ENCODE data around the gene PDK4.
"Not testable (repeated sequence)": the region's sequence is repeated elsewhere in the genome, so short reads cannot be mapped to it uniquely, and the experiment has no call there.

Gene PDK4

DNA sequence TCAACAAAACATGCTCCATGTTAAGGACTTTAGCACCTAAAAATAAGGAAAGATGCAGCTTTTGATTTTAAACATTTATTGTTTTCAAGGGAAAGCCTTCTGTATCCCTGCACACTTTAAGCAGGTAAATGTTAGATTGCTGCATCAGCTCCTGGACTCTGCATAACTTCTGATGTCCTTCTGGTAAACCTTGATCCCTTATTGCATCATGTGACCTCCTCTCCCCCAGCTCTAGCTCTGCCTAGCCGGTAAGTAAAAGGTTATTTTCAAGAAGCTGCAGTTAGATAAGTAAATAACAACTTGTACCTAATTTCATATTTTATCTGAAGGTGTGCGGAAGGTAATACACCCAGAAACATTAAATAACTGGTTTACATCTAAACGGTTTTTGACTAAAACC, 37.5 kb downstream of the PDK4 start:
- no peak for DNase-seq

DNA sequence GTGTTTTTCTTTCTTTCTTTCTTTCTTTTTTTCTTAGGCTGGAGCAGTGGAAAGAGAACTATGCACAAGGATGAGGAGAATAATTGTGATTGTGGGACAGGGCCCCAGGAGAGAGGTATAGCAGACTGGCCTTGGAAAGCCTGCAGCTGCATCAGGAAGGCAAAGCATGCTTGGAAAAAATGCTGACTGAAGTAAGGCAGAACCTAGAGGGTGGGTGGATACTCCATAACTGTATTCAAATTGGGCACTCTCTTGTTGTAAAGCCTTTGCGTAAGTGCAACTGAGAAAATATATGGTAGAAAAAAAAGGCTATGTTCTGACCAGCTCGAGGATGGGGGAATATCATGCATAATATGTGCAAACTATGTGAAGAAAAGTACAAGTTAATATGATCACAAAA, 39.5 kb downstream of the PDK4 start:
- DNase-seq = no peak

DNA sequence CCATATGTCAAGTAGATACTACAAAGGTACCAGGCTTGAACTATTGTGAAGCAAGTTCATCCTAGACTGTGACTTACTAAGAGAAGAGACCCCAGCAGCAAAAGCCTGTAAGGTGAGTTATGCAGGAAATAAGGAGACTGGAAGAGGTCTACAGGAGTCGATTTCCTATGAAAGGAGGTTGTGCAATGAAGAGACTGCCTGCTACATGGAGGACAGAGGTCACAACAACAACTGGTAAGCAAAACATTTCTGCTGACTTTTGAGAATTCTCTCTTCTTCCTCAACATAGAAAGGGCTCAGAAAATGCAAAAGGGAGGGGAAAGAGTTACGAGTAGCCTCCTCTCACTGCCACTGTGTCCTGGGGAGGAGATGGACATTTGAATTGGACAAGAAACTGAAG, 42.4 kb downstream of the PDK4 start:
- DNase-seq = no peak

DNA sequence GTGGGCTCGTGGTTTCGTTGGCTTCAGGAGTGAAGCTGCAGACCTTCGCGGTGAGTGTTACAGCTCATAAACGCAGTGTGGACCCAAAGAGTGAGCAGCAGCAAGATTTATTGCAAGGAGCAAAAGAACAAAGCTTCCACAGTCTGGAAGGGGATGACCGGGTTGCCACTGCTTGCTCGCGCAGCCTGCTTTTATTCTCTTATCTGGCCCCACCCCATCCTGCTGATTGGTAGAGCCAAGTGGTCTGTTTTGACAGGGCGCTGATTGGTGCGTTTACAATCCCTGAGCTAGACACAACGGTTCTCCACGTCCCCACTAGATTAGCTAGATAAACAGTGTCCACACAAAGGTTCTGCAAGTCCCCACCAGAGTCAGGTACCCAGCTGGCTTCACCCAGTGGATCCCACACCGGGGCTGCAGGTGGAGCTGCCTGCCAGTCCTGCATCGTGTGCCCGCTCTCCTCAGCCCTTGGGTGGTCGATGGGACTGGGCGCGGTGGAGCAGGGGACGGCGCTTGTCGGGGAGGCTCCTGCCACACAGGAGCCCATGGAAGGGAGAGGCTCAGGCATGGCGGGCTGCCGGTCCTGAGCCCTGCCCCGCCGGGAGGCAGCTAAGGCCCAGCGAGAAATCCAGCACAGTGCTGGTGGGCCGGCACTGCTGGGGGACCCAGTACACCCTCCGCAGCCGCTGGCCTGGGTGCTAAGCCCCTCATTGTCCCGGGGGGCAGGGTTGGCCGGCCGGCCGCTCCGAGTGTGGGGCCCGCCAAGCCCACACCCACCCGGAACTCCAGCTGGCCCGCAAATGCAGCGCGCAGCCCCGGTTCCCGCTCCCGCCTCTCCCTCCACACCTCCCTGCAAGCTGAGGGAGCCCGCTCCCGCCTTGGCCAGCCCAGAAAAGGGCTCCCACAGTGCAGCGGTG, 44.0 kb downstream of the PDK4 start:
- not testable (repeated sequence) for DNase-seq

DNA sequence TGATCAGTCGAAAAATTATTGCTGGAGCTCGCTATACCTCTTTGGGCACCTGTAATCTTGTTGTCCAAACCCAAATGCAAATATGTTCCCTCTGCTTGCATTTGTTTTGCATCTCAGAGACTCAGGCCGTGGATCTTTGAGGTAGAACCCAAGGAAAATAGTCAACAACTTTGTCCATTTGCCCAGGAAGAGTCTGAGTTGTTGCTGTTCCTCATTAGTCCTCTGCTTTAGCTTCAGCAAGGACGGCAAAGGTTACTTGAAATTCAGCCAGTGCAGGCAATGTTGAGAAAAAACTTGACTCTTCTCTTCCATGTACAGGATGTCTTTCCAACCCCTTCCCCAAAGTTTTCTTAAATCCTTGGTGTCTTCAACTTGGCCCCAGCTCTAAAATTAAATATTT, 45.8 kb downstream of the PDK4 start:
- no peak for DNase-seq

DNA sequence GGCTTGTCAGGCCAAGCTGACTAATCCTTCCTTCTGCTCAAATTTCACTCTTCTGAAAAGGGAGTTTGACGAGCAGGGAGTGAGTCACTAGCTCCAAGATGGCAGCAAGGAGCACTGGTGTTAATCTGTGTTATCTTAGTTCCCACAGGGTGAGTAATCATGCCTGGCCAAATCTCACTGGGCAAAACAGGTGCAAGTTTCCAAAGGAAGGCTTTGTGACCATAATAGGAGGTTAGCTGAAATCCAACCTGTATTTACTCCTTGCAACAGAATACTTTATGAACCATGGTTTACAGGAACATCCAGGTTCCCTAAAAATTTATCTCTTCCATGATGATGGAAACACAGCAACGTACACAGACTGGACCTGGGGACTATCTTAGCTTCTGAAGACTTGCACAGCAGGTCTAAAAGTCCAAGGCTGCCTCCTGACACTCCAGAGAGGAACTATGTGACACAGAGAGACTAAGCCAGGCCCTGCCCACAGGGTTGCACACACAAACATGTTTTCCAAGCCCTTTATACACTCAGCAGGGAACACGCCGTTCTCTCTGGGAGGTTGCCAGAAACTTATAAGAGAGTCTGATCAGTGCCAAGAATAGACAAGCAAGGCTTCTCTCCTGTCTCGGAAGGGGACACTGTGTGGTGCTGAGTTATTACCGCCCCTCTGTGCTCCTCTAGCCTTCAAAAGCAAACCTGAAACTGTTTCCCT, 46.3 kb downstream of the PDK4 start:
- no peak for DNase-seq

DNA sequence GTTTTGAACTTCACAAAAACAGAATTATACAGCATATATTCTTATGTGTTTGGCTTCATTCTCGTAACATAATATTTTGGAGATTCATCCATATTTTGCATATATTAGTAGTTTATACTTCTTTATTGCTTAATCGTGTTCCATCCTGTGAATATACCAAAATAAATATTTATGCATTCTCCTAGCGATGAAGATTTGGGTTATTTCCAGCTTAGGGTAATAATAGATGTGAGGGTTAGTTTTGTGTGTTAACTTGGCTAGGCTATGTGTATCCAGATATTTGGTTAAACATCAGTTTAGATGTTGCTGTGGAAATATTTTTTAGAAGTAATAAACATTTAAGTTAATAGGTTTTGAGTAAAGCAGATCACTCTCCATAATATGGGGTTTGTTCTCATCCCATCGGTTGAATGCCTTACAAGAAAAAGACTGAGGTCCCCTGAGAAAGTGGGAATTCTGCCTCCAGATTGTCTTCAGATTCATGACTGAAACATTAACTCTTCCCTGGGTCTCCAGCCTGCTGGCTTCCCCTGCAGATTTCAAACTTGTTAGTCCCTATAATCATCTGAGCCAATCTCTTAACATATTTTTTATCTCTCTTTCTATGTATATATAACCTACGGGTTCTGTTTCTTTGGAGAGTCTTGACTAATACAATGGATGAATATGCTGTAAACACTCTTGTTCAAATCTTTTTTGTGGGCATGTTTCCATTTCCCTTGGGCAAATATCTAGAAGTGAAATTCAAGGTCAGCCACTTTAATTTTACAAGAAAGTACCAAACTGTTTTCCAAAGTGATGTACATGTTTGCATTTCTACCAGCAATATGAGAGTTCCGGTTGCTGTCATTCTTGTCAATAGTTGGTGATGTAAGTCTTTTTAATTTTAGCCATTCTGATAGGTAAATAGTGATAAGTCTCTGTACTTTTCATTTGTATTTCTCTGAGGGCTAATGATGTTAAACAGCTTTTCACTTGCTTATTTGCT, 48.7 kb downstream of the PDK4 start:
- DNase-seq = no peak

DNA sequence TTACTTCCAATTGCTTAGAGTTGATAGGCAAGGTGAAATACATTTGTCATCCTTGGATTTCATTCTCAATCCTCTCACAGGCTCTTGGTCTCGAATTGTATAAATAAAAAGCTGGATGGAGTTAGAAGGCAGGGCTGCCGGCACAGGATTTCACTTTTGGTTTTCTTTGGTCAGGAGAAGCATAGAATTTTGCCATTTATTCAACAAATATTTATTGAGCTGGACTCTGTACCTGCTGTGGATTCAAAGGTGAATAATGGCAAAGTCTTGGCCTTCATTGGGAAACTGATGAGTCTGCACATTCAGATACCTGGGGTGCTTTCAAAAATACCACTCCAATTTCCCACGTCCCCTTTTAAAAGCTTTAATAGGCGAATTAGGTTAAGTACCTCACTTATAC, 49.7 kb downstream of the PDK4 start:
- DNase-seq = no peak

DNA sequence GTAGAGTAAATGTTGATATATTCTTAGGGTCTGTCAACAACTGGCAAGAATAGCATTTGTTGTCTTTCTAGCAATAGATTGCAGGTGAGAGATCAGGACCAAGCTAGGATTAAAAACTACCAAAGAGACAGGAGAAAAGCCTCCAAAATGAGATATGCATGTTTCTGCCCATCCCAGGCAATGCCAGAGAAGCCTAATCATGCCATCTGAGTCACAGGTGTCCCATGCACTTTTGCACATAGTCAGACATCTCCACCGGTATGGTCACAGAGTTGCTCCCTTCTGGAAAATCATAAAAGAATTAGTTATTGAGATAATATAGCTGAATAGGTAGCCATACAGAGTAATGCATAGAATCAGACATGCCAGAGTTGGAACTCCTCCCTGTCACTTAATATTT, 50.6 kb downstream of the PDK4 start:
- no peak for DNase-seq

DNA sequence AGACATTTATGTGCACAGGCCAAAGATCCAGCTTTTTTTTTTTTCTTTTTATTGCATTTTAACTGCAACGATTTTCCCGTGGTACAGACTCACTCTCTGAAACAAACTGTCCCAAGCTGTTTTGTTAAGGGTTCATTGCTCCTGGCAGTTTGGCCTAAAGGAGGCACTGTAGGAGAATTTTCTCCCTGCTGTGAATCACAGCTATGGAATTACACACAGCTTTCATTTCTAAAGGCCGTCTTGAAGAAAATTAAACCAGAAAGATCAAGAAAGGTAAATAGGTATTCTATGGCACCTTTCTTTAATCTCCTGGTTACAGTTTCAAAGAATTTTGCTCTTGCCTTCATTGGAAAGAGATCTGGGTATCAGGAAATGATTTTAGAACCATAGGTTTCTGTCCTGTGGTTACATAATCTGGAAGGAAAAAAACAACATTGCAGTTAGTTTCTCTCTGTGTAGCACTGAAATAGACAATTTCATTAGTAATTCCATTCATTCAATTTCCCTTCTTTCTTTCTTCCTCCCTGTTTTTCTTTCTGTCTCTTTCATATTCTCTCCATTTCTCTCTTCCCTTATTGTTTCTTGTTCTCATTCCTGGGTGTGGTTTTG, 51.2 kb downstream of the PDK4 start:
- DNase-seq = no peak

DNA sequence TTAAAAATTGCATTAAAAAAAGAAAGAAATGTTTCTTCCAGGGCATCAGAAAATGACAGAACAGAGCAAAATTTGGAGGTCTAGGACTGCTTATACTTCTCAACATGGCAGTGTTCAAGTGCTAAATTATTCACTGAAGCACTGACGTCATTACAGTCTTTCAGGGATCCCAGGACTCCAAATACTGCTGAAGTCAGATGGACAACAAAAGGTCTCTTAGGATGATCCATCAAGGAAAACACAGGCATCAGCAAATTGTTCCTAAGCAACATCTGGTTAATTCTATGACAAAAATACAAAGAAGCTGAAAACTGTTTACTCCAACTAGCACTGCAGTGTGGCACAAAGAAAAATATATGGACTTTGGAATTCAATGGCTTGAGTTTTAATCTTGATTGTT, 52.1 kb downstream of the PDK4 start:
- no peak for DNase-seq

DNA sequence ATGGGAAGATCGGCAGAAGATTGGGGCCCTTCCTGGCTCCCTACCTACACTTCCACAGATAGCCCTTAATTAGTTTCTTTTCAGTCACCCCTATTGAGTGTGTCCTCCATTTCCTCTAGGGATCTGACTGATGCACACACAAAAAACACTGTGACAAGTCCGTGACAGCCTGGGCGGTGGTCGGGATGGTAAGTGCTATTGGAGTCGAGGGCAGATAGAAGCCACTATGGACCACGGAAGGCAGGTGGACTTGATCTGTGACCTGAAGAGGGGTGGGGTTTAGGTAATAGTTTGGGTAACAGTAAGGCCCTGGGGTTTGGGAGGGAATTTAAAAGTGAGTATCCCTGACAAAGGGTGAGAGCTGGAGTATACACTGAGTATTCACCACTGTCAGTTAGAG, 53.0 kb downstream of the PDK4 start:
- DNase-seq = no peak

DNA sequence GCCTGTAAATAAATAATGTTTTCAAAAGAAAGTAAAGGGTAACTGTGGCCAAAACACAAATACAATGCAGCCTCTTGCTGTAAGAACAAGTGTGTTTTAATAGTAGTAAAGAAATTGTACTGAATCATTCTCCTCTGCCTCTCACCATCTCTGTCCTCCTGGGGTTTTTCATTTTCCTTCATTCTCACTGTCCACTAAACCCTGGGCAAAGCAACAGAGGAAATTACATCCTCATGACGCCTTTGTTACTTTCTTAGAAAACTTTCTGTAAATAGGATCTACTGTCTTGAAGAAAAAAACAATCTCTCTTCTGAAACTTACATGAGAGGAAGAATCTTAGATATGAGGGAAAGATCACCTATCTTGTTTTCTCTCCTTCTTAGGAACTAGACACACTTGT, 56.0 kb downstream of the PDK4 start:
- DNase-seq = no peak

DNA sequence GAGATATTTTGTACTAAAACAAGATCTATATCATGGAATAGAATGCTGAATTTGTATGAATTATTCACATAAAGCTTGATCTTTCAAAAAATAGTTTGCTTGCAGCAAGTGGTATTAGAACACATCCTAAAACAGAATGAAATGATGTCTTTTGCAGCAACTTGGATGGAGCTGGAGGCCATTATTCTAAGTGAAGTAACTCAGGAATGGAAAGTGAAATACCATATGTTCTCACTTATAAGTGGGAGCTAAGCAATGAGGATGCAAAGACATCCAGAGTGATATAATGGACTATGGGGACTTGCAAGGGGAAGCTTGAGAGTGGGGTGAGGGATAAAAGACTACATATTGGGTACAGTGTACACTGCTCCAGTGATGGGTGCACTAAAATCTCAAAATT, 56.9 kb downstream of the PDK4 start:
- DNase-seq = no peak

DNA sequence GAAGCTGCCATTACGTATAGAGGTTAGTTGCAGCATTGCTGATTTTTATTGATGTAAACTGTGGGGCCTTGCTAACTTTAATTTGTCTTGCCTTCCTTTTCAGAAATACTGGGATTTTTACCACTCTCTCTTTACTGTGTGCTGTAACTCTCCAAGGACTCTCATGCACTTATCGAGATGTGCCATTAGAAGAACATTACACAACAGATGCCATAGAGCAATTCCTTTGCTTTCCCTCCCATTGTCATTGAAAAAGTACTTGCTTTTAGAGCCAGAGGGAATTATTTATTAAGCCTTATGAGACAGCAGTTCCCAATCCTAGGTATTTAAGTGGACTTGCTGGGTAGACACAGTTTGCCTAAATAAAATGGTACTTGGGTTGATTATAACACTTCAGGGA, 58.8 kb downstream of the PDK4 start:
- DNase-seq = no peak

DNA sequence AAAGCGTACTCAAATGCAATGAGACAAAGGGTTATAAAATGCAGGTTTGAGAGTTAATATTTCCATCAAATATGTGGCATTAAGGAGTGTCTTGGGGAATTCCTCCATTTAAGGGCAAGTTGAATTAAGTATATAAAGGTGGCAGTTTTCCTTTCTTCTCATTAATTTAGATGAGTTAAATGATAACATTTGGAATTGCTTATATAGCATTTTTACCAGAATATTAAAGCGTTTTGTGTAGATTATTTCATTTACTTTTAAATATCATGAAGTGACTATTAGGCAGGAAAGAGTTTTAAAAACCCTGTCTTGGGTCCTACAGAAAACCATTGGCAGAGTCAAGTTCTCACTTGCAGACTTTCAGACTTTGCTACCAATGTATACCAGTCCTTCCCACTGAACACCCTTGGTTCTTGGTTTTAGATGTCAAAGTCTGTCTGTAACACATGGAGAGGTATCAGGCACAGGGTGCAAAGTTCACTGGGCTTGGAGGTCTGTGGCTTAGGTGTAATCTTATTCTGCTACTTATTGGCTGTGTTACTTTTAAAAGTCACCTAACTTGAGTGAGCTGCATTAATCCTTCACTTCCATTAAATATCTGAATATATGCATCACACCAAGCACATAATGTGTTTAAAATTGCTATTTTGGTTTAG, 59.5 kb downstream of the PDK4 start:
- DNase-seq = no peak

DNA sequence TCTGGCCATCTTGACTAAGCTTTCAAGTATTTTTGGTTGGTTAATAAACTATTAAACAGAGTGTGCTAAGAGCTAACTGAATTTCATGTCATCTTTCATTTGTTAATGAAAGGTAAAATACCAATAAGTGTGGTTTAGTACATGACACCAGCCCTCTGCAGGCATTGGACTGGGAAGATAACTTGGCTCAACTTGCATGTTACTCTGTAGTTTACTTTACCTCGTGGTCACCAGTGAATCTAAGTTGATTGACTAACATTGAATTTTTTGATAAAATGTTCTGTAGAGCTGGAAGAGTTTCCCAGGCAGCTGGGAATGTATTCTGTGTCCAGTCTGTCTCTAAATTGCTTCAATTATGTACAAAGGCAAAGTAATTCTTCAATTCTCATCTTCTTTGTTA, 60.7 kb downstream of the PDK4 start:
- no peak for DNase-seq

DNA sequence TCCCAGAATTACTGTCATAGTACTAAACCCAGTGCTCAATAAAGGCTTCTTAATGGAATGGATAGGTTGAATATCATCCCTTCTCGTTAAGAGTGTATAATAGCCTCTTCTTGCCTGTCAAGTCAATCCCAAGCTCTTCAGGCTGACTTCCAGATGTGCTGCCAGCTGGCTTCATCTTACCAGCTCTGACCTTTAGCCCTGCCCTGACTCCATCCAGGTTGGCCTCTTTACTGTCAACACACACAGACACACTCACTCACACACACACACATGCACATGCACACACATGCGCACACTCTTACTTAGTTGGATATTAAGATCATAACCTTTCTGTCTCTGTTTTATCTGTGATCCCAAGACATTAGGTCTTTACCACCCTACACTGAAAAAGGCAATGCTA, 61.5 kb downstream of the PDK4 start:
- no peak for DNase-seq

Measured in NK-92 treated with Interleukin-12 subunit alpha and Interleukin-12 subunit beta, amount 100 ng/mL, for 24 hours (cell line).